Measurements from ENCODE around the gene STK17A.
A peak's percentile ranks its signal among the peaks of the same experiment; 100 is the strongest.
"Not testable (repeated sequence)": the region's sequence is repeated elsewhere in the genome, so short reads cannot be mapped to it uniquely, and the experiment has no call there.

The STK17A gene

GRCh38 chr7:43602256-43602655, 19.3 kb downstream of the STK17A start:
- peak; percentile 34 for DNase-seq

- DNase-seq, result no peak
These were observed 21.3 kb downstream of the STK17A start for GRCh38 chr7:43604251-43604650.

- no peak for DNase-seq
These were observed 26.2 kb downstream of the STK17A start for GRCh38 chr7:43609097-43609496.

- no peak for DNase-seq
These were observed 29.2 kb downstream of the STK17A start for GRCh38 chr7:43612128-43612527.

- DNase-seq, result no peak
These were observed 30.0 kb downstream of the STK17A start for GRCh38 chr7:43612599-43613589.

- no peak for DNase-seq
These were observed 32.7 kb downstream of the STK17A start for GRCh38 chr7:43615558-43616145.

- DNase-seq, result peak; percentile 11
These were observed 34.1 kb downstream of the STK17A start for GRCh38 chr7:43616977-43617376.

- peak; percentile 22 for DNase-seq
These were observed 35.2 kb downstream of the STK17A start for GRCh38 chr7:43618073-43618472.

- no peak for DNase-seq
These were observed 36.5 kb downstream of the STK17A start for GRCh38 chr7:43619213-43620012.

GRCh38 chr7:43621729-43622448, 39.0 kb downstream of the STK17A start:
- no peak for DNase-seq

- no peak for DNase-seq
These were observed 41.2 kb downstream of the STK17A start for GRCh38 chr7:43624156-43624555.

- DNase-seq, result no peak
These were observed 42.5 kb downstream of the STK17A start for GRCh38 chr7:43625453-43625852.

GRCh38 chr7:43625980-43626379, 43.1 kb downstream of the STK17A start:
- no peak for DNase-seq

GRCh38 chr7:43626695-43627094, 43.8 kb downstream of the STK17A start:
- no peak for DNase-seq

- not testable (repeated sequence) for DNase-seq
These were observed 44.9 kb downstream of the STK17A start for GRCh38 chr7:43627798-43628197.

GRCh38 chr7:43628431-43628830, 45.5 kb downstream of the STK17A start:
- DNase-seq, result no peak

- DNase-seq, result no peak
These were observed 46.9 kb downstream of the STK17A start for GRCh38 chr7:43629857-43630256.

- DNase-seq, result no peak
These were observed 47.6 kb downstream of the STK17A start for GRCh38 chr7:43630482-43630881.

- DNase-seq, result no peak
These were observed 48.7 kb downstream of the STK17A start for GRCh38 chr7:43631559-43631958.

- no peak for DNase-seq
These were observed 49.8 kb downstream of the STK17A start for GRCh38 chr7:43632746-43633145.

- no peak for DNase-seq
These were observed 51.5 kb downstream of the STK17A start for GRCh38 chr7:43634384-43634783.

GRCh38 chr7:43636093-43636492, 53.2 kb downstream of the STK17A start:
- no peak for DNase-seq
